Measurements from ENCODE around the gene HLX. TPM values are rescaled to one million over a fixed set of nuclear protein-coding genes. Genes with fewer than 3 reads are reported as not detected.

Gene HLX
- total RNA-seq, 8 experiments from 2014 or later, result 0.22 to 1.1 (median 0.41) TPM

DNA sequence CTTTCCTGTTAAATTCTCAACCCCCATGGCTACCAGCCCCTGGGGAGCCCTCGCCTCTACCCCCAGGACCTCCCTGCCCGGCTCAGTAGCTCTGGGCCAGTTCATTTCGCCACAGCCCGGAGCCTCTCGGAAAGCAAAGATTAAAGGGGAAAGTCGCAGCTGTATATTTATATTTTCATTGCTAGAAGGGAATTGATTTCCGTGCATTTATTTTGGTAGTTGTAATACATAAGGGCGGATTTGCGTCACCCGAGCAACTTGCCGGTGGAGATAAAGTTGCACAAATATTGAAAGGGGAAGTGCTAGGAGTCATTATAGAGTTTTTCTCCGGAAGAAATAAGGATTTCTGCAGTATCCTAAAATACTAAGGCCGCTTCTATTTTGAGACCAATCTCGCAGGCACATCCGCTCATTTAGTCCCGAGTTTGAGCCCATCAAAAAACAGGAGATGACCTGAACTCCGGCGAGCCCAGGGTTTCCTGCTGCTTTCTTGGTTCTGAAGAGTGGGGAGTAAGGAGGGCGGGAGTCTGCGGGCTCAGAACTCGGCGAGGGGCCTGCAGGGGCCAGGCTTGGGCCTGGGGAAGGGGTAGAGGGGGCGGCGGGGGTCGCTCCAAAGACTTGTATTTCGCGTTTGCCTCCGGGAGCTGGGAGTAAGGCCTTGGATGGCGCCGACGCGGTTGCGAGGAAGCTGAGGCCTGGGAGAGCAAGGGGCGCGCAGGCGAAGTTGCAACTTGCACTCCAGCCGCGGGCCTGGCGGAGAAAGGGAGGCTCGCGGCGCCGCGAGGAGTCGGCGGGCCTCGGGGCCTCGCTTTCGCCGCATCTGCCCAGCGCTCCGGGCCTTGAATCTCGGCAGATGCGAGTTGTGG lies 2.5 kb upstream of the HLX start:
- Histone ChIP-seq H3K4me3 (peak overlapping the region in 1 of 5 donors; percentile 18), H3K27ac (no peak overlapping the region), H3K4me1 (replicated peaks in 1 of 2) (peaks cover 13 to 18% of the 10 kb centered on the region in 2 donors)
- 0 to 98% (median 28%) methylated on average over 3 to 28 of the region's 54 CpGs for WGBS, 10 experiments
- in situ Hi-C loops (cut with MboI; ENCODE audit: low pct_unique_long_range_greater_than_20kb in 2 of 9, low sequenced_read_pairs in 9 of 9, unreplicated experiment in 9 of 9), result loop anchor here in 4 of 9 experiments (10.0 to 25.0 kb wide), 4 partner anchors 328 to 1586 kb away; no protein-coding TSS in a partner anchor
- peak in 1 of 8 experiments; percentile 31 for ATAC-seq (replicated peaks in 6 of 8)

DNA sequence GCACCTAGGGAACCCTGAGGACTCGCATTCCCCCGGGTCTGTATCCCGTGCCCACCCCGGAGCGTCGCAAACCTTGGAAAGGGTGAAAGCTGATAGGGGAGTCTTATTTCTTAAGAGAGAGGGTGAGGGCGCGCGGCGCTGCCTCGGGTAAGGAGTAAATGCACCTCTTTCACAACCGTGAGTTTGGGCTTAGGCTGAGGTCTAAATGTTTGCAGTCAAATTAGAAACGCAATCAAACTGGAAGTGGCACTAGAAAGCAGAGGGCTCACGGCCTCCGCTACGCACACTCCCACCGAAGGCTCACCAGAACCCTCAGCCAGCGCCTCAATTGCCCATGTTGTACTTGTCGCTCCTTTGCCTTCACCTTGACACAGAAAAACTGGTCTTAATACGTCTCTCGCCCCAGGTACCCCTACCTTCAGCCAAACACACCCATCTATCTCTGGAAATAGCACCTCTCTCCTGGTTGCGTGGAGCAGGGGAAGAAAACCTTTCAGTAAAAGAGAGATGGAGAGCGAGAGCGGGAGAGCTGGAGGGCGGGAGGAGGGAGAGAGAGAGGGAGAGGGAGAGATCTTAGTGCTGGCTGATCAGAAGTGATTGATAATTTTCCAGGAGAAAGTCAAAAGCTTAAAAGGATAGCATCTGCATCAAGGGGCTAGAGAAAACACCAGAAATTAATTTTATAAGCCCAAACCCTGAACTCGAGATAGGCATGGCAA lies 1.7 kb upstream of the HLX start:
- WGBS, 10 experiments, result 8 to 87% (median 26%) methylated on average over 1 to 13 of the region's 26 CpGs
- no peak for ATAC-seq (replicated peaks in 6 of 8)
- Histone ChIP-seq H3K4me1 (replicated peaks in 1 of 2) (peaks cover 13 to 18% of the 10 kb centered on the region in 2 donors), H3K4me3 (peak overlapping the region in 1 of 5 donors; percentile 18), H3K27ac (no peak overlapping the region)
- in situ Hi-C loops (cut with MboI; ENCODE audit: low pct_unique_long_range_greater_than_20kb in 2 of 9, low sequenced_read_pairs in 9 of 9, unreplicated experiment in 9 of 9), result loop anchor here in 4 of 9 experiments (10.0 to 25.0 kb wide), 4 partner anchors 327 to 1585 kb away; no protein-coding TSS in a partner anchor

DNA sequence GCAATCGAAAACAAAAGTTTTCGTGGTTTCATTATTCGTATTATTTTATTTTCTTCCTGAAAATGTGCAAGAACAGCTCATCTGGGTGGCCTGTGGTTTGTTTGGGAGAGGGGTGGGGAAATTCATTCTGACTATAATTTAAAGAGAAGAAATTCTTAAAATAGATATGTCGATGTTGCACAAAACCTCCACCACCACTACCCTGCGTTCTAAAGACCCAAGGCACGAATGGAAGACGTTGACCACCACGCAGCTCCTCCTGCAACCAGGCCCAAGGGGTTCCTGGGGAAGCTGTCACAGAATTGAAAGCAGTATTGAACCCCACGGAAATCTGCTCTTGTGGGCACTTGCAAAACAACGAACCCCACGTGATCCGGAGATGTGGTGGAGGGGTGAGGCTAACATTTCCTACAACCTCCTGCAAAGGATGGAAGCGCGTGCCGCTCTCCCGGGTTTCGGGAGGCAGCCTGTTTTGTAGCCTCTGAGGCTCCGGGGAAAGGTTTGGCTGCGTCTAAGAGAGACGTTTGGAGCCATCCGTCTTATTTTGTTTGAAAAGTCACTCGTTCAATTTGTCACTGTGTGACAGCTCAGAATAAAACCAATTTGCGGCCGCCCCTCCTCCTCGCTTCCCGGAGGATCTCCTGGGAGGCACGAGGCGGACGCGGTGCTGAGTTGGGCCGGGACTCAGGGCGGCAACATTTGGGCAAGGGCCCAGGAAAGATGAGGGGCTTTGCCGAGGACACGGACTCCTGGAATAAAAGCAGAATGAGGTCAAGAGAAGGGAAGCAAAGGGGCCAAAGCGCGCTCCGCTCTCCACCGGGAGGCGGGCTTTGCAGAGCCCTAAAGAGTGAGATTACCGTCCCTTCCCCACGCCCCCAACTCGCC lies 810 bp upstream of the HLX start:
- H3K4me3 ChIP-seq, result peak overlapping the region in 2 of 5 donors; percentile 32 to 36
- no peak overlapping the region for H3K27ac ChIP-seq
- in situ Hi-C loops (cut with MboI; ENCODE audit: low pct_unique_long_range_greater_than_20kb in 2 of 9, low sequenced_read_pairs in 9 of 9, unreplicated experiment in 9 of 9), result loop anchor here in 4 of 9 experiments (10.0 to 25.0 kb wide), 4 partner anchors 326 to 1584 kb away; no protein-coding TSS in a partner anchor
- ATAC-seq (replicated peaks in 6 of 8), result no peak
- peaks cover 13 to 18% of the 10 kb centered on the region in 2 donors for H3K4me1 ChIP-seq (replicated peaks in 1 of 2)
- 0 to 56% (median 5%) methylated on average over 5 to 34 of the region's 42 CpGs; no CpG with 5 or more reads in 1 of the 10 experiments for WGBS, 10 experiments

DNA sequence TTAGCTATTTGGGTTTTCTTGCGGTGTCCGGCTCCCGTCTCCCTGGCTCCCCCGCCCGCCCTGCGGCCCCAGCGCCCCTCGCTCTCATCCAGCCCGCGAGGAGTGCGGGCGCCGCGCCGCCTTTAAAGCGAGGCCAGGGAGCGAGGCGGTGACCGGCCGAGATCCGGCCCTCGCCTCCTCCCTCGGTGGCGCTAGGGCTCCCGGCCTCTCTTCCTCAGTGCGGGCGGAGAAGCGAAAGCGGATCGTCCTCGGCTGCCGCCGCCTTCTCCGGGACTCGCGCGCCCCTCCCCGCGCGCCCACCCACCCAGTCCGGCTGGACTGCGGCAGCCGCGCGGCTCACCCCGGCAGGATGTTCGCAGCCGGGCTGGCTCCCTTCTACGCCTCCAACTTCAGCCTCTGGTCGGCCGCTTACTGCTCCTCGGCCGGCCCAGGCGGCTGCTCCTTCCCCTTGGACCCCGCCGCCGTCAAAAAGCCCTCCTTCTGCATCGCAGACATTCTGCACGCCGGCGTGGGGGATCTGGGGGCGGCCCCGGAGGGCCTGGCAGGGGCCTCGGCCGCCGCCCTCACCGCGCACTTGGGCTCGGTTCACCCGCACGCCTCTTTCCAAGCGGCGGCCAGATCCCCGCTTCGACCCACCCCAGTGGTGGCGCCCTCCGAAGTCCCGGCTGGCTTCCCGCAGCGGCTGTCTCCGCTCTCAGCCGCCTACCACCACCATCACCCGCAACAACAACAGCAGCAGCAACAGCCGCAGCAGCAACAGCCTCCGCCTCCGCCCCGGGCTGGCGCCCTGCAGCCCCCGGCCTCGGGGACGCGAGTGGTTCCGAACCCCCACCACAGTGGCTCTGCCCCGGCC lies 492 bp downstream of the HLX start:
- peak overlapping the region; percentile 17 to 36 (median 32) for H3K4me3 ChIP-seq
- H3K4me1 ChIP-seq (replicated peaks in 1 of 2), result peaks cover 16 to 21% of the 10 kb centered on the region in 2 donors
- peak; percentile 53 to 89 (median 68) for ATAC-seq (replicated peaks in 6 of 8)
- 0 to 3% (median 0%) methylated on average over 1 to 18 of the region's 94 CpGs; no CpG with 5 or more reads in 7 of the 10 experiments for WGBS, 10 experiments
- H3K27ac ChIP-seq, result no peak overlapping the region
- in situ Hi-C loops (cut with MboI; ENCODE audit: low pct_unique_long_range_greater_than_20kb in 2 of 9, low sequenced_read_pairs in 9 of 9, unreplicated experiment in 9 of 9), result loop anchor here in 4 of 9 experiments (10.0 to 25.0 kb wide), 4 partner anchors 325 to 1583 kb away; no protein-coding TSS in a partner anchor

DNA sequence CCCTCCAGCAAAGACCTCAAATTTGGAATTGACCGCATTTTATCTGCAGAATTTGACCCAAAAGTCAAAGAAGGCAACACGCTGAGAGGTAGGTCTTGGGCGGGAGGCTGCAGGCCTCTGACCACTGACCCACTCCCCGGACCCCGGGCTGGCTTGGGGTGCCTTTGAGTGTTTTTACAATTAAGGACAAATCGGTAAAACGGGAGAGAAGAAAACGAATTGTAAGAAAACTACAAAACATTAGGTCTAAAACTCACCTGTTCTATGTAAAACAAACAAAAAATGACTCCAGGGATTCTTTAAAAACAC lies 1.1 kb downstream of the HLX start:
- peak overlapping the region in 2 of 5 donors; percentile 32 to 36 for H3K4me3 ChIP-seq
- H3K27ac ChIP-seq, result no peak overlapping the region
- in situ Hi-C loops (cut with MboI; ENCODE audit: low pct_unique_long_range_greater_than_20kb in 2 of 9, low sequenced_read_pairs in 9 of 9, unreplicated experiment in 9 of 9), result loop anchor here in 2 of 9 experiments (25.0 kb wide), 2 partner anchors 332 to 1582 kb away; no protein-coding TSS in a partner anchor
- no peak for ATAC-seq (replicated peaks in 6 of 8)
- 0 to 43% (median 8%) methylated on average over 1 to 7 of the region's 8 CpGs for WGBS, 10 experiments
- peaks cover 16 to 23% of the 10 kb centered on the region in 2 donors for H3K4me1 ChIP-seq (replicated peaks in 1 of 2)

DNA sequence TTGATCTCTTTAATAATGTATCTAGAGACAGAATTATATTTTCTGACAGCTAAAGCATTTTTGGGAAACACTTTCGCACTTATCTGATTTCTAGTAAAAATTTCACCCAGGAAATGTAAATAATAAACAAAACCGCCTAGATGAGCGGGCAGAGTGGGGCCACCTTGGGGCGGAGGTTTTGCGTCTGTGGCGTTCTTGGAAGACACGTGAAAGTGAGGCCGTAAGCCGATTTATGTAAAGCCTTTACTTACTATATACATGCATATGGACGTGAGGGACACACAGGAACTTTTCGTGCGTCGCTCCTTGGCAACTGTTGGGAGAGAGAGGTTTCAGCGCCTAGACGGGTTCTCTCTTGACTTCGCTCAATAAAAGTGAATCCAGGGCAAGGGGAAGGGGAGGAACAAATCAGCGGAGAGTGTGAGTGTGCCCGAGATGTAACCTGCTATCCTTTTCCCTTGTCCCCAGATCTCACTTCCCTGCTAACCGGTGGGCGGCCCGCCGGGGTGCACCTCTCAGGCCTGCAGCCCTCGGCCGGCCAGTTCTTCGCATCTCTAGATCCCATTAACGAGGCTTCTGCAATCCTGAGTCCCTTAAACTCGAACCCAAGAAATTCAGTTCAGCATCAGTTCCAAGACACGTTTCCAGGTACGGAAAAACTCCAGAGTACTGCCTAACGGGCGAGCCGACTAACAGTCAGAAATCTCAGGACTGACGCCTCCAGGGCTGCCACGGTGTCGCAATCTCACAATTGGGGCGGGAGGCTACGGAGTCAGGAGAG lies 1.7 kb downstream of the HLX start:
- 0 to 94% (median 13%) methylated on average over 1 to 35 of the region's 37 CpGs; no CpG with 5 or more reads in 1 of the 10 experiments for WGBS, 10 experiments
- no peak overlapping the region for H3K4me3 ChIP-seq
- H3K27ac ChIP-seq, result no peak overlapping the region
- peaks cover 16 to 23% of the 10 kb centered on the region in 2 donors for H3K4me1 ChIP-seq (replicated peaks in 1 of 2)
- peak in 1 of 8 experiments; percentile 36 for ATAC-seq (replicated peaks in 6 of 8)
- in situ Hi-C loops (cut with MboI; ENCODE audit: low pct_unique_long_range_greater_than_20kb in 2 of 9, low sequenced_read_pairs in 9 of 9, unreplicated experiment in 9 of 9), result loop anchor here in 2 of 9 experiments (25.0 kb wide), 2 partner anchors 331 to 1581 kb away; no protein-coding TSS in a partner anchor

DNA sequence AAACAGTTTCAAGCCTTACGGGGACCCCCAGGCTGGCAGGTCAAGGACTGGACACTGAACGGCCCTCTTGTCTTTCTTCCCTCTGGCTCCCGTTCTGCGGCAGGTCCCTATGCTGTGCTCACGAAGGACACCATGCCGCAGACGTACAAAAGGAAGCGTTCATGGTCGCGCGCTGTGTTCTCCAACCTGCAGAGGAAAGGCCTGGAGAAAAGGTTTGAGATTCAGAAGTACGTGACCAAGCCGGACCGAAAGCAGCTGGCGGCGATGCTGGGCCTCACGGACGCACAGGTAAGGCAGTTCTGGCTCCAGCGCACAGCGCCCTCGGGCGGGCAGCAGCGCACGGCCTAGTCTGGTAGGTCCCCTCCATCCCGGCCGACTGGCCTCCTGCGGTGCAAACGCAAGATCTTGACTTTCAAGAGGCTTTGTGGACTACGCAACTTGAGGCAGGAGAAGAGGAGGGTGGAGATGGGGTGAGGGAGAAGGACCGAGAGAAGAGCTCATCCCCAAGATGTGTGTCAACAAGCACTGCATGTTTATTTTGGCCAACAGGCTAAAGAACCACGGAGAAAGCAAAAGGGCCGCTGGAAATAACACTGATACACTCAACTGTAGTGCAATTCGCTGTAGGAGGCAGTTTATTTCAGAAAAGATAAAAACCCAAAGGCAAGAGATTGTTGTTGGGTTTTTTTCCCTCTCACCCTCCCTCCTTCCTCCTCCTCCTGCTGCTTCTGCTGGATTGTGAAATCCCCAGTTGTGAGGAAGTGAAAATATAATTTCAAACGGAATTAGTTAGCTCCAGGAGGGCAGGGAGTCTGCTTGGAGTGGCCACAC lies 3.0 kb downstream of the HLX start:
- 6 to 73% (median 25%) methylated on average over 3 to 31 of the region's 34 CpGs for WGBS, 10 experiments
- no peak overlapping the region for H3K4me3 ChIP-seq
- no peak overlapping the region for H3K27ac ChIP-seq
- peaks cover 12 to 18% of the 10 kb centered on the region in 2 donors for H3K4me1 ChIP-seq (replicated peaks in 1 of 2)
- ATAC-seq (replicated peaks in 6 of 8), result no peak
- in situ Hi-C loops (cut with MboI; ENCODE audit: low pct_unique_long_range_greater_than_20kb in 2 of 9, low sequenced_read_pairs in 9 of 9, unreplicated experiment in 9 of 9), result loop anchor here in 2 of 9 experiments (25.0 kb wide), 2 partner anchors 330 to 1580 kb away; no protein-coding TSS in a partner anchor

DNA sequence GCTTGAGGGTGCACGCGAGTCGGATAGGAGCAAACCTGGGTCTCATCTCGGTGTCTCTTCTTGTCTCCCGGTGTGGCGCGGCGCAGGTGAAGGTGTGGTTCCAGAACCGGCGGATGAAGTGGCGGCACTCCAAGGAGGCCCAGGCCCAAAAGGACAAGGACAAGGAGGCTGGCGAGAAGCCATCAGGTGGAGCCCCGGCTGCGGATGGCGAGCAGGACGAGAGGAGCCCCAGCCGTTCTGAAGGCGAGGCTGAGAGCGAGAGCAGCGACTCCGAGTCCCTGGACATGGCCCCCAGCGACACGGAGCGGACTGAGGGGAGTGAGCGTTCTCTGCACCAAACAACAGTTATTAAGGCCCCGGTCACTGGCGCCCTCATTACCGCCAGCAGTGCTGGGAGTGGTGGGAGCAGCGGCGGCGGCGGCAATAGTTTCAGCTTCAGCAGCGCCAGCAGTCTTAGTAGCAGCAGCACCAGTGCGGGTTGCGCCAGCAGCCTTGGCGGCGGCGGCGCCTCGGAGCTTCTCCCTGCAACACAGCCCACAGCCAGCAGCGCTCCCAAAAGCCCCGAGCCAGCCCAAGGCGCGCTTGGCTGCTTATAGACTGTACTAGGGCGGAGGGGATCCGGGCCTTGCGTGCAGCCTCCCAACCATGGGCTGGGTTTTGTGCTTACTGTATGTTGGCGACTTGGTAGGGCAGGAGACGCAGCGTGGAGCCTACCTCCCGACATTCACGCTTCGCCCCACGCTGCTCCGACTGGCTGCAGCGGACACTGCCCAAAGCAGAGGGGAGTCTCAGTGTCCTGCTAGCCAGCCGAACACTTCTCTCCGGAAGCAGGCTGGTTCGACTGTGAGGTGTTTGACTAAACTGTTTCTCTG lies 5.1 kb downstream of the HLX start:
- Histone ChIP-seq H3K4me1 (replicated peaks in 1 of 2) (peaks cover 4 to 14% of the 10 kb centered on the region in 2 donors), H3K27ac (no peak overlapping the region), H3K4me3 (peak overlapping the region; percentile 4 to 37 (median 16))
- peak in 5 of 8 experiments; percentile 79 to 85 (median 83) for ATAC-seq (replicated peaks in 6 of 8)
- in situ Hi-C loops (cut with MboI; ENCODE audit: low pct_unique_long_range_greater_than_20kb in 2 of 9, low sequenced_read_pairs in 9 of 9, unreplicated experiment in 9 of 9), result loop anchor here in 2 of 9 experiments (25.0 kb wide), 2 partner anchors 328 to 1578 kb away; no protein-coding TSS in a partner anchor
- 5 to 100% (median 21%) methylated on average over 1 to 39 of the region's 59 CpGs; no CpG with 5 or more reads in 2 of the 10 experiments for WGBS, 10 experiments

DNA sequence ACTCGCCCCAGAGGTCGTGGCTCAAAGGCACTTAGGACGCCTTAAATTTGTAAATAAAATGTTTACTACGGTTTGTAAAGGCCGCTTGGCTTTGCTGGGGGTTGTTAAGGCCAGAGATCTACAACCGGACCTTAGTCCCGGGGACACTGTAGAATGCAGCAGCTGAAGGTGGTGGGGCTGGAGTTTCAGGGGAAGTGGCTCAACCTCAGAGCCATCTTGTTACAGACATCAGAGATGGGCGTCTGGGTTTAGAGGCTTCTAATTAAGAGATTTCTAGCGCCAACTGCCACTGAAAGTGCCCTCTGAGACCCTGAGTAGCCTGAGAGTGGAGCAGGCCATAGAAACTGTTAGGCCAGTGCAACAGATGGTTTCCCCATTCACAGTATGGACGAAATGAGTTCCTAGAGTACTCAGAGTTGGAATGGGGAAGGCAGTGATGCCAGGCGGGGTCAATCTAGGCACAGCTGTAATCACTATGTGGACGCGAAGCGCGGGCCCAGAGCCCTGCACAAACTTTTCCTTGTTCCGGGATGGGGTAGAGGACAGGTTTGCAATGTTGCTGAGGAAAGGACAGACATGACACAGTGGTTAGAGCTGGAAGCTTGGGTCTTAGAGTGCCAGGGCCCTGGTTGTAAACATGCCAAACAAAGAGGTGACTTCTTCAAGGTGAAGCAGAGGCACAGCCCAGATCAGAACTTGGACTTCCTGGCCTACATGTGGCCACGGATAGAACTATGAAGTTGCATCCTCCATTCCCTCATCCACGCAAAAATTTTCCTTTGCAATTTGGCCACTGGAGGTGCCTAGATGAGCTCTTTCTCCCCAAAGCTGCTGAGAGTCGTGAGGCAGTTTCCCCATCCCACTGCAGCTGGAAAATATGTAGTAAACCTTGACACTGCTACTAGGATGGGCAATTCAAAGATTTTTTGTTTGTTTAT lies 6.0 kb downstream of the HLX start:
- WGBS, 10 experiments, result 30 to 90% (median 40%) methylated on average over 2 to 18 of the region's 19 CpGs; no CpG with 5 or more reads in 1 of the 10 experiments
- Histone ChIP-seq H3K27ac (no peak overlapping the region), H3K4me3 (peak overlapping the region in 1 of 5 donors; percentile 37), H3K4me1 (replicated peaks in 1 of 2) (peaks cover 3 to 14% of the 10 kb centered on the region in 2 donors)
- in situ Hi-C loops (cut with MboI; ENCODE audit: low pct_unique_long_range_greater_than_20kb in 2 of 9, low sequenced_read_pairs in 9 of 9, unreplicated experiment in 9 of 9), result loop anchor here in 2 of 9 experiments (25.0 kb wide), 2 partner anchors 327 to 1577 kb away; no protein-coding TSS in a partner anchor
- ATAC-seq (replicated peaks in 6 of 8), result no peak
